Trophoblast cell (in vitro differentiated cells and primary cell): ENCODE data around the gene HOXC11.

Experiments
- DNase-seq, 2 donors: peaks; one replicate each; pipeline ENCODE4 v3.0.0-alpha.2; 2016
- H2AFZ ChIP-seq: 2 replicates; pipeline ENCODE4 v1.6.1; 2013; ENCODE audit warnings: low read length, moderate library complexity, mild to moderate bottlenecking; ENCODE audit not compliant: insufficient read depth, poor library complexity
- H2AK5ac ChIP-seq: 2 replicates; pipeline ENCODE4 v1.6.1; 2013; ENCODE audit warnings: mild to moderate bottlenecking, low read length
- H2BK120ac ChIP-seq: 2 replicates; pipeline ENCODE4 v1.6.1; 2013; ENCODE audit warnings: low read length, mild to moderate bottlenecking, moderate library complexity; ENCODE audit not compliant: insufficient read depth, poor library complexity
- H2BK12ac ChIP-seq: 2 replicates; pipeline ENCODE4 v1.6.1; 2013; ENCODE audit warnings: mild to moderate bottlenecking, low read length, moderate library complexity
- H2BK5ac ChIP-seq: 2 replicates; pipeline ENCODE4 v1.6.1; 2013; ENCODE audit warnings: low read length, low read depth, moderate library complexity, mild to moderate bottlenecking; ENCODE audit not compliant: poor library complexity
- H3K14ac ChIP-seq: 2 replicates; pipeline ENCODE4 v1.6.1; 2013; ENCODE audit warnings: mild to moderate bottlenecking, low read length
- H3K18ac ChIP-seq: 2 replicates; pipeline ENCODE4 v1.6.1; 2013; ENCODE audit warnings: mild to moderate bottlenecking, low read length
- H3K23ac ChIP-seq: 2 replicates; pipeline ENCODE4 v1.6.1; 2013; ENCODE audit warnings: low read length
- H3K27ac ChIP-seq: 2 replicates; pipeline ENCODE4 v1.5.1; 2013; ENCODE audit warnings: low read depth, mild to moderate bottlenecking, inconsistent platforms, low read length, moderate library complexity
- H3K27me3 ChIP-seq: 2 replicates; pipeline ENCODE4 v1.6.1; 2013; ENCODE audit warnings: inconsistent platforms, mild to moderate bottlenecking, low read length, moderate library complexity; ENCODE audit not compliant: insufficient read depth
- H3K36me3 ChIP-seq, 2 experiments: 1 replicate in 1 of 2; 2 replicates in 1 of 2; pipeline ENCODE4 v1.6.1; 2013; ENCODE audit warnings: low read length in 2 of 2, mild to moderate bottlenecking in 2 of 2, moderate library complexity in 1 of 2; ENCODE audit not compliant: insufficient read depth in 2 of 2, control insufficient read depth in 1 of 2
- H3K4ac ChIP-seq: 2 replicates; pipeline ENCODE4 v1.6.1; 2013; ENCODE audit warnings: low read depth, mild to moderate bottlenecking, low read length, moderate library complexity
- H3K4me1 ChIP-seq, 2 experiments: 1 replicate in 1 of 2; 2 replicates in 1 of 2; pipeline ENCODE4 v1.6.1; 2013; ENCODE audit warnings: low read length in 2 of 2, mild to moderate bottlenecking in 2 of 2, moderate library complexity in 1 of 2; ENCODE audit not compliant: insufficient read depth in 2 of 2, control insufficient read depth in 1 of 2
- H3K4me2 ChIP-seq: 2 replicates; pipeline ENCODE4 v1.6.1; 2013; ENCODE audit warnings: inconsistent platforms, mild to moderate bottlenecking, low read length, moderate library complexity
- H3K4me3 ChIP-seq: 2 replicates; pipeline ENCODE4 v1.5.1; 2013; ENCODE audit warnings: mild to moderate bottlenecking, low read depth, low read length, inconsistent platforms
- H3K79me1 ChIP-seq: one replicate; pipeline ENCODE4 v1.6.1; 2013; ENCODE audit warnings: low read length
- H3K79me2 ChIP-seq: 2 replicates; pipeline ENCODE4 v1.6.1; 2013; ENCODE audit warnings: low read length, mild to moderate bottlenecking; ENCODE audit not compliant: control insufficient read depth, insufficient read depth, poor library complexity
- H3K9ac ChIP-seq: 2 replicates; pipeline ENCODE4 v1.6.1; 2013; ENCODE audit warnings: mild to moderate bottlenecking, low read length
- H3K9me3 ChIP-seq: 2 replicates; pipeline ENCODE4 v1.6.1; 2013; ENCODE audit warnings: low read depth, mild to moderate bottlenecking, control low read depth, inconsistent platforms, low read length; ENCODE audit not compliant: insufficient read depth
- H4K12ac ChIP-seq: 2 replicates; pipeline ENCODE4 v1.6.1; 2013; ENCODE audit warnings: low read depth, mild to moderate bottlenecking, low read length, moderate library complexity
- H4K8ac ChIP-seq: 2 replicates; pipeline ENCODE4 v1.6.1; 2013; ENCODE audit warnings: low read depth, mild to moderate bottlenecking, low read length, moderate library complexity
- H4K91ac ChIP-seq: one replicate; pipeline ENCODE4 v1.6.1; 2013; ENCODE audit warnings: low read depth, mild to moderate bottlenecking, low read length, moderate library complexity
- WGBS: extraction: QIAGEN DNeasy Blood & Tissue Kit; methylation state at CpG from one replicate; pipeline ENCODE4 v1.1.7; 2013; ENCODE audit warnings: missing lambda C conversion rate; ENCODE audit not compliant: insufficient read length, insufficient coverage; ENCODE audit errors: extremely low coverage; 5-methylcytosine and 5-hydroxymethylcytosine counted together

HOXC11 gene

DNA sequence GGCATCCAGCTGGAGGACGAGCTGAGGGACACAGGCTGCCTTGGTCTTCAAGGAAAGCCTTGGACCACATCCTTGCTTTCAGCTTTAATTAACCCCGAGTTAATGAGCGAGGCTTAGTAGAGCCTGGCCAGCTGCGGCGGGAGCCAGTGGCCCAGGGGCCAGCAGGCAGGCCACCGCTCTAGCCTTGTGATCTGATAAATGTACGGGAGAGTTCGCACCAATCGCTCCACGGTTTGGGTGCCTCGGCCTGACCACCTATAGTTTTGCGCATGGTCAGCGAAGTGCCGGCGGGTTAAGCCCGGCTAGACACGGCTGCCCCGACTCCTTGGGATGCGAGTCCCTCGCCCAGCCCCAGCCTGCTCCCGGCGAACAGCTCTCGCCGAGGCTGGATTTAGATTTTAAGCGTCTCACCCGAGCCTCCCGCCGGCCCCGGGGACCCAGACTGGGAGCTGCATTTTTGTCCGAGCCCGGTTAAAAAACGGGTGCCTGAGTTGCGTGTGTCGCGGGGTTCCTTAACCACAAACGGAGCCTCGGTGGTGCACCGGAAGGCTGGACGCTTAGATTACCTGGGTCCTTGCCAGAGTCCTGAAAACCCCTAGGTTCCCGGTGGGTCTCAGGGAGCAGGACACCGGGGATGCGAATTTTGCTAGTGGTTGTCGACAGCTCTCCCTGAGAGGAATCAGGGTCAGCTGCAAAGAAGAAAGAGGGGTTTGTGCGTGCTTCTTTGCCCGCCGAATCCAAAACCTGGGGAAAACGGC, 21.2 kb upstream of the HOXC11 start:
- H3K9me3 ChIP-seq: peaks cover 18% of the 10 kb centered on the region
- no peak overlapping the region for H3K4me3 ChIP-seq
- H2BK12ac ChIP-seq: no peak overlapping the region
- H2AFZ ChIP-seq: no peak overlapping the region
- no peak overlapping the region for H3K27ac ChIP-seq
- no peak overlapping the region for H3K23ac ChIP-seq
- no peak overlapping the region for H2BK5ac ChIP-seq
- peaks cover 19 to 24% of the 10 kb centered on the region in 2 experiments for H3K4me1 ChIP-seq
- H3K4me2 ChIP-seq: peak overlapping the region; percentile 7
- DNase-seq: no peak
- H3K4ac ChIP-seq: no peak overlapping the region
- H2BK120ac ChIP-seq: no peak overlapping the region
- H3K36me3 ChIP-seq: no peaks in the 10 kb centered on the region
- H3K79me1 ChIP-seq: no peaks in the 10 kb centered on the region
- WGBS: no CpG with 5 or more reads among the region's 47 CpGs
- no peak overlapping the region for H3K14ac ChIP-seq
- H3K9ac ChIP-seq: no peak overlapping the region
- H3K27me3 ChIP-seq: peaks cover 74% of the 10 kb centered on the region
- H4K91ac ChIP-seq: no peak overlapping the region
- no peak overlapping the region for H4K8ac ChIP-seq
- H2AK5ac ChIP-seq: no peak overlapping the region
- no peak overlapping the region for H3K18ac ChIP-seq
- no peak overlapping the region for H4K12ac ChIP-seq
- H3K79me2 ChIP-seq: no peaks in the 10 kb centered on the region

DNA sequence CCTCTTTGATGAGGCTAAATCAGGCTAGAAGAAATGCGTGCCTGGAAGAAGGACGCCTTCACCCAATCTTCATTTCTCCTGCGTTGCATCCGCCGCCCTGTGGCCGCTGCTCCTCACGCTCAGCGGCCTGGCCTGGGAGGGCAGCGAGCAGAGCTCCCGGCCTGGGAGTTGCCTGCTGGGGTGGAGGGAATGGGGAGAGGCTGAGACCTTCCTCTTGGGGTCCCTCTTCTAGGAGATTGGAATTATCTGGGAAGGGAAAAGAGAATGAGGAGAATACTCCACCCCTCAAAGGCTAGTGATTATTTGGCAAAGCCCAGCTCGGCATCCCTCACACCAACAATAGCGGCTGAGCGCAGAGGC, 20.6 kb upstream of the HOXC11 start:
- Histone ChIP-seq H3K79me2 (no peaks in the 10 kb centered on the region), H4K8ac (no peak overlapping the region), H3K14ac (no peak overlapping the region), H3K18ac (no peak overlapping the region), H3K79me1 (no peaks in the 10 kb centered on the region), H3K4me3 (no peak overlapping the region), H3K36me3 (no peaks in the 10 kb centered on the region), H3K4me2 (peak overlapping the region; percentile 7), H3K23ac (no peak overlapping the region), H3K9ac (no peak overlapping the region), H4K91ac (no peak overlapping the region), H2BK12ac (no peak overlapping the region), H3K27me3 (peaks cover 79% of the 10 kb centered on the region), H3K27ac (no peak overlapping the region), H2BK120ac (no peak overlapping the region), H3K4ac (no peak overlapping the region), H3K4me1 (peaks cover 19 to 24% of the 10 kb centered on the region in 2 experiments), H2AK5ac (no peak overlapping the region), H3K9me3 (peaks cover 21% of the 10 kb centered on the region), H2AFZ (no peak overlapping the region), H2BK5ac (no peak overlapping the region), H4K12ac (no peak overlapping the region)
- no peak for DNase-seq
- no CpG with 5 or more reads among the region's 13 CpGs for WGBS

DNA sequence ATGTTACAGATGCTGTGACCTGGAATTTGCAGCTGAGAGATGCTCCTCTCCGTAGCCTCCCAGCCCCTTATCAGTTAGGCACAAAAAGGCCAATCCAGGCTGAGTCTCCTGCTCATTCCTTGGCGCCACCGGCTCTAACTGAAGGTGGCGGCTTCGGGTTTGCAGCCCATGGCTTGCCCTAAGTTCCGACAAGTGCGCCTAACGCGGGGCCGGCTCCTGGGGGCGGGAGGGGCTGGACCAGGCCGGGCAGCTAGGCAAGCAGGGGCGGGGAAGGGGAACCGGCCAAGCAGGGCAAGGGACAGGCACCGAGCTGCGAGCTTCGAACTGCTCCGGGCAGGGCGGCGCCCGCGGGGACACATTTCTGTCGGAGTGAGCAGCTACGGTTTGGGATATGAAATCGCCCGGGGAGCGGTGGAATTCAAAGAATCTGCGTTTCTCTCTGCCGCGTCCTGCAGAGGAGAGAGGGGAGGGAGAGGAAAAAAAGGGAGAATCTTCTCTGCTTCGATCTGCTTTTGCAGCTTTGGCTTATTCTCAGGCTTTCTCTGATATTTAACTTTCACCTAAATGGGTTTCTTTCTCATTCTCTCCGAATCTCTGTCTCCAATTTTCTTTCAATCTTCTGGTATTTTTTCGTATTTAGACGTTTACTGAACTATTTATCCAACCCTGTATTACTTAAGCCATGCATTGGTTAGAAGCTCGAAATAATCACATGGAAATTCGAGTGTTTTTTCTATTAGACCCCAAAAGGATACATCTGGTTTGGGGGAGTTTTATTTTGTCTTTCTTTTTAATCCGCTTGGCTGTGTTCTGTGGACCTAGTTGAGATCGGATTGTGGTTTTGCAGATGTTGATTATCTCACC, 19.8 kb upstream of the HOXC11 start:
- H4K8ac ChIP-seq: no peak overlapping the region
- no peak overlapping the region for H2BK5ac ChIP-seq
- H3K27me3 ChIP-seq: peaks cover 84% of the 10 kb centered on the region
- H3K79me1 ChIP-seq: no peaks in the 10 kb centered on the region
- no peak overlapping the region for H3K4ac ChIP-seq
- H3K4me2 ChIP-seq: no peak overlapping the region
- H4K12ac ChIP-seq: no peak overlapping the region
- H3K79me2 ChIP-seq: no peaks in the 10 kb centered on the region
- no peak overlapping the region for H4K91ac ChIP-seq
- DNase-seq: peak; percentile 93 to 96
- H3K18ac ChIP-seq: no peak overlapping the region
- no peak overlapping the region for H3K9ac ChIP-seq
- no peak overlapping the region for H3K23ac ChIP-seq
- no peak overlapping the region for H3K4me3 ChIP-seq
- H3K27ac ChIP-seq: no peak overlapping the region
- H2BK12ac ChIP-seq: no peak overlapping the region
- WGBS: no CpG with 5 or more reads among the region's 38 CpGs
- no peak overlapping the region for H2AK5ac ChIP-seq
- H3K4me1 ChIP-seq: peaks cover 19 to 24% of the 10 kb centered on the region in 2 experiments
- H3K14ac ChIP-seq: no peak overlapping the region
- peaks cover 21% of the 10 kb centered on the region for H3K9me3 ChIP-seq
- no peak overlapping the region for H2BK120ac ChIP-seq
- no peaks in the 10 kb centered on the region for H3K36me3 ChIP-seq
- no peak overlapping the region for H2AFZ ChIP-seq

DNA sequence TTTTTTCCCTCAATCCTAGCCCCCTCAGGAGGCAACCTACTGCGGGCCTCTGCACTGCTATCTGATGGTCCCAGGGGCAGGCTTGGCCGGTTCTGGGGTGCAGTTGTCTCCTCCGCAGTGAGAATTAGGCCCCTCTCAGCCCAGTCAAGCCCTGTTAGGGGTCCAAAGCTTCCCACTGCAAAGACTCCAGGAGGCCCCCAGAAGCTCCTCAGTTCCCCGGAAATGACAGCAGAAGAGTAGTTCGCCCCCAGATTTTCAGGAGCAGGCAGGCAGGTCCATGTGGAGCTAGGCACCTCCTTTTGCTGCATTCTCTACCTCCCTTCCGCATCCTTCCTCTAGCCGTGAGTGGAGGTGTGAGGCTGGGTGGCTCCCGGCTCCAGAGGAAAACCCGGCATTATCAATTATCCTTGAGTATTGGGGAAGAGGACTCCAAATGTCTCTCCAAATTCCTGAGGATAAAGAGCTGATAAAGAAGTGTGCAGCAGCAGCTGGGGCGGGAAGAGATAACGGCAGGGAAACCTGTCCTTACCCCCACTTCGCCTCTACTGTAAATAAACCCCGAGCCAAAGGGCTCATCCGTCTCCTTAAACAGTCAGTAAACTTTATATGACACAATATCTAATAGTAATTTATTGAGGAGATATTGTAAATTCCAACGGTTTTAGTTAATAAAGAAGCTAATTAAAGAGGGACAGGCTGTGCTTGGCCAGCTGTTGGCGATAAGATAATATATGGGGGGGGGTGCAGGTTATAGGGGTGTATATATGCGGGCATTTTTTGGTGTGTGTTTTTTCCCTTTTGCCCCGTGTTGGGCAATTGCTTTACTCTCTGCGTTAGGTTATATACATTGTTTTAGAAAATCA, 18.9 kb upstream of the HOXC11 start:
- no CpG with 5 or more reads among the region's 19 CpGs for WGBS
- DNase-seq: no peak
- H4K12ac ChIP-seq: no peak overlapping the region
- no peak overlapping the region for H3K27ac ChIP-seq
- H3K14ac ChIP-seq: no peak overlapping the region
- H3K4me3 ChIP-seq: no peak overlapping the region
- no peak overlapping the region for H3K9ac ChIP-seq
- H4K8ac ChIP-seq: no peak overlapping the region
- no peaks in the 10 kb centered on the region for H3K79me1 ChIP-seq
- H3K27me3 ChIP-seq: peaks cover 89% of the 10 kb centered on the region
- H3K36me3 ChIP-seq: no peaks in the 10 kb centered on the region
- H3K23ac ChIP-seq: no peak overlapping the region
- no peak overlapping the region for H2BK12ac ChIP-seq
- H3K9me3 ChIP-seq: peaks cover 21% of the 10 kb centered on the region
- no peak overlapping the region for H2AK5ac ChIP-seq
- H2AFZ ChIP-seq: no peak overlapping the region
- H2BK120ac ChIP-seq: no peak overlapping the region
- peaks cover 19 to 24% of the 10 kb centered on the region in 2 experiments for H3K4me1 ChIP-seq
- no peak overlapping the region for H2BK5ac ChIP-seq
- no peak overlapping the region for H3K18ac ChIP-seq
- no peak overlapping the region for H3K4ac ChIP-seq
- H3K79me2 ChIP-seq: no peaks in the 10 kb centered on the region
- H4K91ac ChIP-seq: no peak overlapping the region
- no peak overlapping the region for H3K4me2 ChIP-seq
